H1 (cell line): ENCODE results near the gene IMPDH1. TPM values are rescaled to one million over a fixed set of nuclear protein-coding genes. Genes with fewer than 3 reads are reported as not detected.

Source experiments
- BACH1 ChIP-seq: IDR thresholded peaks from 2 replicates; pipeline ENCODE4 v1.6.1; 2012; ENCODE audit warnings: low read length, improper control_type of control experiment
- CTCF ChIP-seq, 3 experiments: IDR thresholded peaks; 1 replicate in 2 of 3; 2 replicates in 1 of 3; pipeline versions ENCODE4 v1.5.1 to v1.6.1; 2011; ENCODE audit warnings: low read length in 3 of 3, mild to moderate bottlenecking in 3 of 3, inconsistent platforms in 2 of 3, low read depth in 1 of 3, moderate library complexity in 1 of 3; ENCODE audit not compliant: insufficient read depth in 1 of 3; ENCODE audit errors: control extremely low read depth in 1 of 3
- POU5F1 ChIP-seq: IDR thresholded peaks from 2 replicates; pipeline ENCODE4 v1.6.1; 2011; ENCODE audit warnings: low read depth, mild to moderate bottlenecking, low read length, moderate library complexity
- RAD21 ChIP-seq, 2 experiments: IDR thresholded peaks in 1 of 2; conservative IDR thresholded peaks in 1 of 2; 2 replicates each; pipeline ENCODE4 v1.6.1; 2011; ENCODE audit warnings: low read depth in 2 of 2, low read length in 2 of 2, improper control_type of control experiment in 1 of 2, inconsistent platforms in 1 of 2, mild to moderate bottlenecking in 1 of 2, moderate library complexity in 1 of 2
- SRF ChIP-seq: IDR thresholded peaks from 2 replicates; pipeline ENCODE4 v1.6.1; 2011; ENCODE audit warnings: mild to moderate bottlenecking, low read depth, low read length, moderate library complexity
- polyA plus RNA-seq, 7 experiments: library from polyadenylated mRNA; depleted of rRNA in 3 of 7; stranded (reverse) in 5 of 7; unstranded in 2 of 7; fragments of >200 nt in 5 of 7; fragments of 200-250 nt in 2 of 7; gene quantifications; 1 replicate in 5 of 7; 2 replicates in 1 of 7; 4 replicates in 1 of 7; pipeline versions ENCODE4 v1.2.1 to v1.2.3, GENCODE V29; 2011 to 2013; ENCODE audit warnings: missing spikeins in 2 of 7, mixed read lengths in 2 of 7
- total RNA-seq: library from RNA; stranded (reverse); fragmentation: NEBNext Ultra II Directional; extraction: Animal tissue kit (Norgen Biotek cat#: 25700); gene quantifications from 2 replicates; pipeline ENCODE4 v1.2.1, GENCODE V29; 2021

Gene IMPDH1
- total and polyA plus RNA-seq, 2 of the 8 experiments (the other 6 are each of a cell fraction or from before 2014, with no cell fraction given), result 45.8 TPM

- TF ChIP-seq CTCF (IDR thresholded peaks at IDR 0.05; ENCODE audit: control extremely low read depth in 1 of 3, insufficient read depth in 1 of 3, low read depth in 1 of 3, low read length in 3 of 3) (peak; percentile 89 to 96 (median 92)), SRF (no peak), POU5F1 (no peak), RAD21 (IDR thresholded peaks at IDR 0.05 in 1 of 2, conservative IDR thresholded peaks at IDR 0.05 in 1 of 2; ENCODE audit: low read depth in 2 of 2, low read length in 2 of 2) (peak; percentile 83 to 86), BACH1 (no peak)
These were observed 11.6 kb downstream of the IMPDH1 start (continued) for GRCh38 chr7:128398016-128398840.
